Neural progenitor cell (in vitro differentiated cells): Measurements from ENCODE around the gene MAP3K13. TPM values are rescaled to one million over a fixed set of nuclear protein-coding genes. Genes with fewer than 3 reads are reported as not detected.

Experiments used
- DNase-seq: peaks from one replicate; pipeline ENCODE4 v3.0.0-alpha.2; 2016; ENCODE audit warnings: low spot score
- H2AFZ ChIP-seq: fragments of 200-600 bp; sonication (generic); replicated peaks from 2 replicates; pipeline ENCODE4 v1.6.1; 2016; ENCODE audit warnings: antibody characterized with exemption
- H3F3A ChIP-seq: fragments of 200-600 bp; sonication (generic); 2 replicates; pipeline ENCODE4 v1.6.1; 2016; ENCODE audit warnings: antibody characterized with exemption, low read depth
- H3K27ac ChIP-seq: fragments of 200-600 bp; sonication (generic); 2 replicates; pipeline ENCODE4 v1.5.1; 2016; ENCODE audit warnings: mild to moderate bottlenecking
- H3K27me3 ChIP-seq: fragments of 200-600 bp; sonication (generic); 2 replicates; pipeline ENCODE4 v1.6.1; 2016; ENCODE audit warnings: mild to moderate bottlenecking, moderate library complexity
- H3K36me3 ChIP-seq: fragments of 200-600 bp; sonication (generic); 2 replicates; pipeline ENCODE4 v1.5.1; 2016
- H3K4me1 ChIP-seq: fragments of 200-600 bp; sonication (generic); 2 replicates; pipeline ENCODE4 v1.6.1; 2016; ENCODE audit warnings: mixed run types
- H3K4me2 ChIP-seq: fragments of 200-600 bp; sonication (generic); 2 replicates; pipeline ENCODE4 v1.6.1; 2016
- H3K4me3 ChIP-seq: fragments of 200-600 bp; sonication (generic); 2 replicates; pipeline ENCODE4 v1.5.1; 2016
- H3K79me2 ChIP-seq: fragments of 200-600 bp; sonication (generic); 2 replicates; pipeline ENCODE4 v1.6.1; 2016; ENCODE audit warnings: low read depth
- H3K9ac ChIP-seq: fragments of 200-600 bp; sonication (generic); 2 replicates; pipeline ENCODE4 v1.6.1; 2016
- H3K9me3 ChIP-seq: fragments of 200-600 bp; sonication (generic); 2 replicates; pipeline ENCODE4 v1.5.1; 2016; ENCODE audit warnings: low read depth
- H4K20me1 ChIP-seq: fragments of 200-600 bp; sonication (generic); 2 replicates; pipeline ENCODE4 v1.6.1; 2016; ENCODE audit warnings: low read depth
- H3K27ac Mint-ChIP-seq: 3 replicates; pipeline ENCODE4 v1.8.0; 2021; ENCODE audit warnings: mixed read lengths
- H3K27me3 Mint-ChIP-seq: 2 replicates; pipeline ENCODE4 v1.8.0; 2022; ENCODE audit warnings: low read depth, mild to moderate bottlenecking, inconsistent platforms, moderate library complexity, mixed read lengths; ENCODE audit not compliant: insufficient read depth
- H3K36me3 Mint-ChIP-seq: 3 replicates; pipeline ENCODE4 v1.8.0; 2021; ENCODE audit warnings: mixed read lengths
- H3K4me1 Mint-ChIP-seq: 3 replicates; pipeline ENCODE4 v1.8.0; 2021; ENCODE audit warnings: mixed read lengths
- H3K4me3 Mint-ChIP-seq: 3 replicates; pipeline ENCODE4 v1.8.0; 2021; ENCODE audit warnings: mild to moderate bottlenecking, moderate library complexity, mixed read lengths
- H3K9me3 Mint-ChIP-seq: 3 replicates; pipeline ENCODE4 v1.8.0; 2020; ENCODE audit warnings: mixed read lengths
- EZH2 ChIP-seq: fragments of 200-600 bp; sonication (generic); IDR thresholded peaks from 2 replicates; pipeline ENCODE4 v1.6.1; 2017; ENCODE audit warnings: antibody characterized with exemption, mild to moderate bottlenecking, moderate library complexity
- EZH2phosphoT487 ChIP-seq: fragments of 200-600 bp; sonication (generic); IDR thresholded peaks from 2 replicates; pipeline ENCODE4 v1.6.1; 2017; ENCODE audit warnings: antibody characterized with exemption
- total RNA-seq: library from RNA; depleted of rRNA; stranded (reverse); fragments of >200 nt; gene quantifications from 2 replicates; pipeline ENCODE4 v1.2.3, GENCODE V29; 2015; ENCODE audit warnings: low replicate concordance
- TF ChIP-seq, protein P1 (sequence below): fragments of 200-600 bp; sonication (generic); IDR thresholded peaks from 2 replicates; pipeline ENCODE4 v1.5.1; 2017; ENCODE audit warnings: antibody characterized with exemption, mild to moderate bottlenecking

The MAP3K13 gene
- total RNA-seq, 1 donor from 2014 or later: 34.6 TPM

- Mint-ChIP-seq H3K27me3 (no peaks in the 10 kb centered on the region), H3K27ac (no peak overlapping the region), H3K4me3 (no peak overlapping the region), H3K4me1 (no peaks in the 10 kb centered on the region), H3K9me3 (no peaks in the 10 kb centered on the region), H3K36me3 (no peaks in the 10 kb centered on the region)
- H3K9me3 ChIP-seq: no peaks in the 10 kb centered on the region
- peaks cover 4% of the 10 kb centered on the region for H3K27me3 ChIP-seq
- no peak overlapping the region for H3K4me2 ChIP-seq
- no peaks in the 10 kb centered on the region for H4K20me1 ChIP-seq
- DNase-seq: no peak
- no peak overlapping the region for H3K4me3 ChIP-seq
- TF ChIP-seq, protein P1, sequence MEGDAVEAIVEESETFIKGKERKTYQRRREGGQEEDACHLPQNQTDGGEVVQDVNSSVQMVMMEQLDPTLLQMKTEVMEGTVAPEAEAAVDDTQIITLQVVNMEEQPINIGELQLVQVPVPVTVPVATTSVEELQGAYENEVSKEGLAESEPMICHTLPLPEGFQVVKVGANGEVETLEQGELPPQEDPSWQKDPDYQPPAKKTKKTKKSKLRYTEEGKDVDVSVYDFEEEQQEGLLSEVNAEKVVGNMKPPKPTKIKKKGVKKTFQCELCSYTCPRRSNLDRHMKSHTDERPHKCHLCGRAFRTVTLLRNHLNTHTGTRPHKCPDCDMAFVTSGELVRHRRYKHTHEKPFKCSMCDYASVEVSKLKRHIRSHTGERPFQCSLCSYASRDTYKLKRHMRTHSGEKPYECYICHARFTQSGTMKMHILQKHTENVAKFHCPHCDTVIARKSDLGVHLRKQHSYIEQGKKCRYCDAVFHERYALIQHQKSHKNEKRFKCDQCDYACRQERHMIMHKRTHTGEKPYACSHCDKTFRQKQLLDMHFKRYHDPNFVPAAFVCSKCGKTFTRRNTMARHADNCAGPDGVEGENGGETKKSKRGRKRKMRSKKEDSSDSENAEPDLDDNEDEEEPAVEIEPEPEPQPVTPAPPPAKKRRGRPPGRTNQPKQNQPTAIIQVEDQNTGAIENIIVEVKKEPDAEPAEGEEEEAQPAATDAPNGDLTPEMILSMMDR: no peak
- H3K79me2 ChIP-seq: no peaks in the 10 kb centered on the region
- no peak overlapping the region for H3K27ac ChIP-seq
- H2AFZ ChIP-seq: no peak overlapping the region
- no peak overlapping the region for H3K9ac ChIP-seq
- no peaks in the 10 kb centered on the region for H3F3A ChIP-seq
- no peaks in the 10 kb centered on the region for H3K36me3 ChIP-seq
- peaks cover 6% of the 10 kb centered on the region for H3K4me1 ChIP-seq
These were observed 12.1 kb upstream of the MAP3K13 start for GRCh38 chr3:185350841-185351240.

- H3K9me3 ChIP-seq: no peaks in the 10 kb centered on the region
- no peak overlapping the region for H3K4me3 ChIP-seq
- H3K4me1 ChIP-seq: peaks cover 6% of the 10 kb centered on the region
- no peaks in the 10 kb centered on the region for H4K20me1 ChIP-seq
- H3K79me2 ChIP-seq: no peaks in the 10 kb centered on the region
- H3K27ac ChIP-seq: no peak overlapping the region
- no peak overlapping the region for H3K9ac ChIP-seq
- peaks cover 10% of the 10 kb centered on the region for H3K27me3 ChIP-seq
- H3F3A ChIP-seq: no peaks in the 10 kb centered on the region
- Mint-ChIP-seq H3K27me3 (no peaks in the 10 kb centered on the region), H3K36me3 (no peaks in the 10 kb centered on the region), H3K27ac (no peak overlapping the region), H3K4me3 (no peak overlapping the region), H3K9me3 (no peaks in the 10 kb centered on the region), H3K4me1 (no peaks in the 10 kb centered on the region)
- H2AFZ ChIP-seq: no peak overlapping the region
- DNase-seq: no peak
- no peak for TF ChIP-seq EZH2
- TF ChIP-seq, protein P1: no peak
- TF ChIP-seq EZH2phosphoT487: no peak
- no peaks in the 10 kb centered on the region for H3K36me3 ChIP-seq
- no peak overlapping the region for H3K4me2 ChIP-seq
These were observed 11.5 kb upstream of the MAP3K13 start for GRCh38 chr3:185351396-185351795.

DNA sequence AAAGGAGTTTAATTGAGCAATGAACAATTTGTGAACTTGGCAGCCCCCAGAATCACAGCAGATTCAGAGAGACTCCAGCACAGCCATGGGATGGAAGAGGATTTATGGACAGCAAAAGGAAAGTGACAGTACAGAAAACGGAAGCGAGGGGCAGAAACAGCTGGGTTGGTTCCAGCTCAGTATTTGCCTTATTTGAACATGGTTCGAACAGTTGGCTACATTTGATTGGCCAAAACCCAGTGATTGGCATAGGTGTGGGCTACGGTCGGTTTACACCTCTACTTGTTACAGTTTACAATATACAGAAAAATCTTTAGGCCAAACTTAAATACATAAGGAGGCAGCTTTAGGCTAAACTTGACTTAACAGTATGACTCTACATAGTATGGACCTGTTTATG, 9.7 kb upstream of the MAP3K13 start:
- Histone ChIP-seq H4K20me1 (no peaks in the 10 kb centered on the region), H3K27me3 (peaks cover 26% of the 10 kb centered on the region), H3K9ac (no peak overlapping the region), H3K27ac (no peak overlapping the region), H3K36me3 (no peaks in the 10 kb centered on the region), H3K4me2 (no peak overlapping the region), H3F3A (no peaks in the 10 kb centered on the region), H3K9me3 (no peaks in the 10 kb centered on the region), H3K79me2 (no peaks in the 10 kb centered on the region), H3K4me1 (peaks cover 6% of the 10 kb centered on the region), H2AFZ (no peak overlapping the region), H3K4me3 (no peak overlapping the region)
- Mint-ChIP-seq H3K4me3 (no peak overlapping the region), H3K27ac (no peak overlapping the region), H3K4me1 (no peaks in the 10 kb centered on the region), H3K27me3 (no peaks in the 10 kb centered on the region), H3K36me3 (no peaks in the 10 kb centered on the region), H3K9me3 (no peaks in the 10 kb centered on the region)
- TF ChIP-seq EZH2phosphoT487 (no peak), EZH2 (no peak)
- no peak for DNase-seq

GRCh38 chr3:185353823-185354614, 8.9 kb upstream of the MAP3K13 start:
- no peak overlapping the region for H3K27ac ChIP-seq
- no peaks in the 10 kb centered on the region for H4K20me1 ChIP-seq
- peaks cover 6% of the 10 kb centered on the region for H3K4me1 ChIP-seq
- H3K9me3 Mint-ChIP-seq: no peaks in the 10 kb centered on the region
- no peaks in the 10 kb centered on the region for H3K36me3 Mint-ChIP-seq
- no peak overlapping the region for H3K4me2 ChIP-seq
- no peaks in the 10 kb centered on the region for H3K9me3 ChIP-seq
- H3F3A ChIP-seq: no peaks in the 10 kb centered on the region
- H3K9ac ChIP-seq: no peak overlapping the region
- H3K4me3 ChIP-seq: no peak overlapping the region
- no peaks in the 10 kb centered on the region for H3K4me1 Mint-ChIP-seq
- H3K36me3 ChIP-seq: no peaks in the 10 kb centered on the region
- no peaks in the 10 kb centered on the region for H3K27me3 Mint-ChIP-seq
- peak; percentile 93 for DNase-seq
- no peaks in the 10 kb centered on the region for H3K79me2 ChIP-seq
- H3K27me3 ChIP-seq: peaks cover 31% of the 10 kb centered on the region
- no peak overlapping the region for H3K4me3 Mint-ChIP-seq
- H3K27ac Mint-ChIP-seq: no peak overlapping the region
- TF ChIP-seq, protein P1: peak; percentile 68
- TF ChIP-seq EZH2 (peak; percentile 41), EZH2phosphoT487 (no peak)
- no peak overlapping the region for H2AFZ ChIP-seq
